Measurements from ENCODE around the gene SCO1. TPM values are rescaled to one million over a fixed set of nuclear protein-coding genes. Genes with fewer than 3 reads are reported as not detected.

The SCO1 gene
- total RNA-seq, 1 donor from 2014 or later: 32.4 TPM

- no peaks in the 10 kb centered on the region for H4K20me1 ChIP-seq (ENCODE audit: low read depth)
- Mint-ChIP-seq H3K27ac (no peak overlapping the region), H3K9me3 (no peaks in the 10 kb centered on the region), H3K4me3 (no peak overlapping the region), H3K27me3 (ENCODE audit: insufficient read depth, low read depth) (peaks cover 4% of the 10 kb centered on the region), H3K36me3 (no peaks in the 10 kb centered on the region), H3K4me1 (peaks cover 11% of the 10 kb centered on the region)
- H3K36me3 ChIP-seq: no peaks in the 10 kb centered on the region
- H3K9ac ChIP-seq: no peak overlapping the region
- H3F3A ChIP-seq (ENCODE audit: low read depth): peaks cover 23% of the 10 kb centered on the region
- no peak overlapping the region for H3K4me3 ChIP-seq
- peaks cover 23% of the 10 kb centered on the region for H3K27me3 ChIP-seq
- no peak for DNase-seq (ENCODE audit: low spot score)
- no peak overlapping the region for H3K4me2 ChIP-seq
- H3K27ac ChIP-seq: no peak overlapping the region
- no peak overlapping the region for H2AFZ ChIP-seq (replicated peaks)
- peaks cover 7% of the 10 kb centered on the region for H3K4me1 ChIP-seq
- H3K9me3 ChIP-seq (ENCODE audit: low read depth): no peaks in the 10 kb centered on the region
- no peaks in the 10 kb centered on the region for H3K79me2 ChIP-seq (ENCODE audit: low read depth)
- TF ChIP-seq, protein P1, sequence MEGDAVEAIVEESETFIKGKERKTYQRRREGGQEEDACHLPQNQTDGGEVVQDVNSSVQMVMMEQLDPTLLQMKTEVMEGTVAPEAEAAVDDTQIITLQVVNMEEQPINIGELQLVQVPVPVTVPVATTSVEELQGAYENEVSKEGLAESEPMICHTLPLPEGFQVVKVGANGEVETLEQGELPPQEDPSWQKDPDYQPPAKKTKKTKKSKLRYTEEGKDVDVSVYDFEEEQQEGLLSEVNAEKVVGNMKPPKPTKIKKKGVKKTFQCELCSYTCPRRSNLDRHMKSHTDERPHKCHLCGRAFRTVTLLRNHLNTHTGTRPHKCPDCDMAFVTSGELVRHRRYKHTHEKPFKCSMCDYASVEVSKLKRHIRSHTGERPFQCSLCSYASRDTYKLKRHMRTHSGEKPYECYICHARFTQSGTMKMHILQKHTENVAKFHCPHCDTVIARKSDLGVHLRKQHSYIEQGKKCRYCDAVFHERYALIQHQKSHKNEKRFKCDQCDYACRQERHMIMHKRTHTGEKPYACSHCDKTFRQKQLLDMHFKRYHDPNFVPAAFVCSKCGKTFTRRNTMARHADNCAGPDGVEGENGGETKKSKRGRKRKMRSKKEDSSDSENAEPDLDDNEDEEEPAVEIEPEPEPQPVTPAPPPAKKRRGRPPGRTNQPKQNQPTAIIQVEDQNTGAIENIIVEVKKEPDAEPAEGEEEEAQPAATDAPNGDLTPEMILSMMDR (IDR thresholded peaks at IDR 0.05): no peak
- TF ChIP-seq EZH2phosphoT487 (IDR thresholded peaks at IDR 0.05): no peak
Measured at GRCh38 chr17:10726196-10726595, 28.9 kb upstream of the SCO1 start.

DNA sequence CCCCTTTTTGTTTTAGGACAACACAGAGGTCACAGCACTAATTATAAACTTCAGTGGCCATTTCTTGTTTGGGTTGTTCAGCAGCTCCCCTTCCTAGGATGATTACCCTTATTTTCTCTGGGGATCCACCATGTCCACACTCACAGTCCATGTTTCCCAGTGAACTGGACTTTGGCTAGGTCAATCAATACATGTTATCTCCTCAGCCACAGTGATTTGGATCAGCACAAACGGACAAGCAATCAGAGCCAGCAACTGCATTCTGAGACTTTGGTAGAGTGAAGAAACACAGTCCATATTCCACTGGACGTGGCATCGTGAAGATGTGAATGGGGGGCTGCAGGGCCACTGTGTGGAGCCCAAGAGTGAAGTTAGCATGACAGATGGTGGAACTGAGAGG, 27.9 kb upstream of the SCO1 start:
- H4K20me1 ChIP-seq (ENCODE audit: low read depth): no peaks in the 10 kb centered on the region
- H2AFZ ChIP-seq (replicated peaks): no peak overlapping the region
- no peaks in the 10 kb centered on the region for H3K4me1 ChIP-seq
- no peak overlapping the region for H3K4me2 ChIP-seq
- H3K27ac ChIP-seq: no peak overlapping the region
- H3K27me3 ChIP-seq: peaks cover 14% of the 10 kb centered on the region
- Mint-ChIP-seq H3K4me3 (no peak overlapping the region), H3K27me3 (ENCODE audit: insufficient read depth, low read depth) (peaks cover 3% of the 10 kb centered on the region), H3K36me3 (no peaks in the 10 kb centered on the region), H3K27ac (peak overlapping the region; percentile 65), H3K9me3 (no peaks in the 10 kb centered on the region), H3K4me1 (peaks cover 4% of the 10 kb centered on the region)
- no peaks in the 10 kb centered on the region for H3K79me2 ChIP-seq (ENCODE audit: low read depth)
- no peaks in the 10 kb centered on the region for H3K9me3 ChIP-seq (ENCODE audit: low read depth)
- no peak for DNase-seq (ENCODE audit: low spot score)
- H3K36me3 ChIP-seq: no peaks in the 10 kb centered on the region
- TF ChIP-seq EZH2phosphoT487 (IDR thresholded peaks at IDR 0.05) (no peak), EZH2 (IDR thresholded peaks at IDR 0.05) (no peak)
- TF ChIP-seq, protein P1 (IDR thresholded peaks at IDR 0.05): no peak
- no peak overlapping the region for H3K9ac ChIP-seq
- H3F3A ChIP-seq (ENCODE audit: low read depth): peaks cover 15% of the 10 kb centered on the region
- no peak overlapping the region for H3K4me3 ChIP-seq

GRCh38 chr17:10724546-10725195, 27.3 kb upstream of the SCO1 start:
- H3K27me3 ChIP-seq: peaks cover 10% of the 10 kb centered on the region
- no peak overlapping the region for H3K4me3 ChIP-seq
- H3K4me1 ChIP-seq: no peaks in the 10 kb centered on the region
- Mint-ChIP-seq H3K27ac (no peak overlapping the region), H3K27me3 (ENCODE audit: insufficient read depth, low read depth) (peaks cover 2% of the 10 kb centered on the region), H3K4me3 (no peak overlapping the region), H3K9me3 (no peaks in the 10 kb centered on the region), H3K36me3 (no peaks in the 10 kb centered on the region), H3K4me1 (no peaks in the 10 kb centered on the region)
- no peaks in the 10 kb centered on the region for H4K20me1 ChIP-seq (ENCODE audit: low read depth)
- no peak overlapping the region for H3K27ac ChIP-seq
- no peaks in the 10 kb centered on the region for H3K79me2 ChIP-seq (ENCODE audit: low read depth)
- H3K36me3 ChIP-seq: no peaks in the 10 kb centered on the region
- TF ChIP-seq EZH2 (IDR thresholded peaks at IDR 0.05) (no peak), EZH2phosphoT487 (IDR thresholded peaks at IDR 0.05) (no peak)
- TF ChIP-seq, protein P1 (IDR thresholded peaks at IDR 0.05): no peak
- H3K9me3 ChIP-seq (ENCODE audit: low read depth): no peaks in the 10 kb centered on the region
- peaks cover 10% of the 10 kb centered on the region for H3F3A ChIP-seq (ENCODE audit: low read depth)
- H2AFZ ChIP-seq (replicated peaks): no peak overlapping the region
- no peak overlapping the region for H3K4me2 ChIP-seq
- DNase-seq (ENCODE audit: low spot score): no peak
- no peak overlapping the region for H3K9ac ChIP-seq
